ENCODE results near the gene CENPP. TPM values are rescaled to one million over a fixed set of nuclear protein-coding genes. Genes with fewer than 3 reads are reported as not detected.

The CENPP gene
- total RNA-seq, 2 experiments from 2014 or later: 21.8 to 23.5 TPM

- Mint-ChIP-seq H3K36me3 (peaks cover 1% of the 10 kb centered on the region), H3K27me3 (no peaks in the 10 kb centered on the region), H3K9me3 (no peaks in the 10 kb centered on the region), H3K4me3 (no peak overlapping the region), H3K4me1 (ENCODE audit: low read depth) (peaks cover 3% of the 10 kb centered on the region), H3K27ac (no peak overlapping the region)
- intact Hi-C loops (cut with micrococcal nuclease): loop anchor here (5.0 kb wide), 1 partner anchor 298 kb away; no protein-coding TSS in a partner anchor
- CTCF ChIA-PET: no interaction called here
- POLR2A ChIA-PET: no interaction called here
- no peak for DNase-seq
These were observed 109.5 kb downstream of the CENPP start for GRCh38 chr9:92435263-92435662.

- H3K27ac Mint-ChIP-seq: no peak overlapping the region
- intact Hi-C loops (cut with micrococcal nuclease): loop anchor here (5.0 kb wide), 1 partner anchor 302 kb away; no protein-coding TSS in a partner anchor
These were observed 113.3 kb downstream of the CENPP start for GRCh38 chr9:92438900-92439526.

GRCh38 chr9:92439921-92440750, 114.4 kb downstream of the CENPP start:
- ChIA-PET CTCF (interaction anchor here (1.0 kb wide), 1 partner anchor 302 kb away, joined by 3 read pairs; no protein-coding TSS in a partner anchor), POLR2A (no interaction called here)
- Mint-ChIP-seq H3K4me3 (no peak overlapping the region), H3K4me1 (ENCODE audit: low read depth) (peaks cover 12% of the 10 kb centered on the region), H3K9me3 (no peaks in the 10 kb centered on the region), H3K27me3 (no peaks in the 10 kb centered on the region), H3K36me3 (no peaks in the 10 kb centered on the region), H3K27ac (no peak overlapping the region)
- no peak for DNase-seq
- intact Hi-C loops (cut with micrococcal nuclease): loop anchor here (5.0 to 10.0 kb wide), 2 partner anchors 115 to 303 kb away; partner anchors contain the start of genes CENPP and NOL8

More at GRCh38 chr9:92438900-92439526, 113.3 kb downstream of the CENPP start:
- H3K4me1 Mint-ChIP-seq (ENCODE audit: low read depth): peaks cover 12% of the 10 kb centered on the region
- H3K9me3 Mint-ChIP-seq: no peaks in the 10 kb centered on the region
- no peak overlapping the region for H3K4me3 Mint-ChIP-seq
- no peaks in the 10 kb centered on the region for H3K27me3 Mint-ChIP-seq
- H3K36me3 Mint-ChIP-seq: no peaks in the 10 kb centered on the region
- no peak for DNase-seq
- ChIA-PET POLR2A (no interaction called here), CTCF (interaction anchor here (0.8 to 1.1 kb wide), 2 partner anchors 25 to 301 kb away, joined by 3 to 4 read pairs; no protein-coding TSS in a partner anchor)

- no peak for DNase-seq
- Mint-ChIP-seq H3K36me3 (no peaks in the 10 kb centered on the region), H3K27ac (no peak overlapping the region), H3K27me3 (no peaks in the 10 kb centered on the region), H3K9me3 (no peaks in the 10 kb centered on the region), H3K4me3 (no peak overlapping the region), H3K4me1 (ENCODE audit: low read depth) (peaks cover 12% of the 10 kb centered on the region)
- CTCF ChIA-PET: interaction anchor here (1.0 kb wide), 1 partner anchor 303 kb away, joined by 3 read pairs; no protein-coding TSS in a partner anchor
- intact Hi-C loops (cut with micrococcal nuclease): loop anchor here (10.0 kb wide), 1 partner anchor 116 kb away; the partner anchor contains the start of genes CENPP and NOL8
- POLR2A ChIA-PET: no interaction called here
These were observed 114.9 kb downstream of the CENPP start for GRCh38 chr9:92440751-92441046.

GRCh38 chr9:92444841-92445240, 119.1 kb downstream of the CENPP start:
- CTCF ChIA-PET: interaction anchor here (0.9 kb wide), 1 partner anchor 304 kb away, joined by 3 read pairs; no protein-coding TSS in a partner anchor
- intact Hi-C loops (cut with micrococcal nuclease): loop anchor here (10.0 kb wide), 1 partner anchor 120 kb away; the partner anchor contains the start of genes CENPP and NOL8
- H3K4me3 Mint-ChIP-seq: no peak overlapping the region
- H3K27me3 Mint-ChIP-seq: no peaks in the 10 kb centered on the region
- H3K36me3 Mint-ChIP-seq: no peaks in the 10 kb centered on the region
- POLR2A ChIA-PET: interaction anchor here (0.7 kb wide), 1 partner anchor 201 kb away, joined by 3 read pairs; no protein-coding TSS in a partner anchor
- no peaks in the 10 kb centered on the region for H3K9me3 Mint-ChIP-seq
- no peak for DNase-seq
- peaks cover 11% of the 10 kb centered on the region for H3K4me1 Mint-ChIP-seq (ENCODE audit: low read depth)
- H3K27ac Mint-ChIP-seq: no peak overlapping the region

GRCh38 chr9:92446536-92446935, 120.8 kb downstream of the CENPP start:
- CTCF ChIA-PET: interaction anchor here (1.1 kb wide), 1 partner anchor 306 kb away, joined by 4 read pairs; no protein-coding TSS in a partner anchor
- Mint-ChIP-seq H3K27me3 (no peaks in the 10 kb centered on the region), H3K4me3 (no peak overlapping the region), H3K4me1 (ENCODE audit: low read depth) (no peaks in the 10 kb centered on the region), H3K27ac (no peak overlapping the region), H3K36me3 (no peaks in the 10 kb centered on the region), H3K9me3 (peaks cover 3% of the 10 kb centered on the region)
- POLR2A ChIA-PET: no interaction called here
- no peak for DNase-seq
- intact Hi-C loops (cut with micrococcal nuclease): loop anchor here (10.0 kb wide), 1 partner anchor 122 kb away; the partner anchor contains the start of genes CENPP and NOL8

- intact Hi-C loops (cut with micrococcal nuclease): no loop called here
- no peaks in the 10 kb centered on the region for H3K36me3 Mint-ChIP-seq
- no peaks in the 10 kb centered on the region for H3K4me1 Mint-ChIP-seq (ENCODE audit: low read depth)
- no peak overlapping the region for H3K27ac Mint-ChIP-seq
- CTCF ChIA-PET: interaction anchor here (1.3 to 1.4 kb wide), 2 partner anchors 127 to 315 kb away, joined by 3 to 4 read pairs; no protein-coding TSS in a partner anchor
- DNase-seq: no peak
- H3K9me3 Mint-ChIP-seq: peaks cover 3% of the 10 kb centered on the region
- H3K27me3 Mint-ChIP-seq: no peaks in the 10 kb centered on the region
- POLR2A ChIA-PET: no interaction called here
- H3K4me3 Mint-ChIP-seq: no peak overlapping the region
These were observed 129.5 kb downstream of the CENPP start for GRCh38 chr9:92455217-92455616.

GRCh38 chr9:92457576-92457975, 131.8 kb downstream of the CENPP start:
- Mint-ChIP-seq H3K9me3 (no peaks in the 10 kb centered on the region), H3K27me3 (no peaks in the 10 kb centered on the region), H3K4me3 (no peak overlapping the region), H3K27ac (no peak overlapping the region), H3K4me1 (ENCODE audit: low read depth) (no peaks in the 10 kb centered on the region), H3K36me3 (no peaks in the 10 kb centered on the region)
- DNase-seq: no peak
- intact Hi-C loops (cut with micrococcal nuclease): no loop called here
- POLR2A ChIA-PET: no interaction called here
- CTCF ChIA-PET: no interaction called here

GRCh38 chr9:92463387-92463786, 137.6 kb downstream of the CENPP start:
- Mint-ChIP-seq H3K4me3 (no peak overlapping the region), H3K27me3 (no peaks in the 10 kb centered on the region)
- CTCF ChIA-PET: interaction anchor here (0.6 kb wide), 1 partner anchor 24 kb away, joined by 3 read pairs; no protein-coding TSS in a partner anchor

GRCh38 chr9:92463984-92464383, 138.2 kb downstream of the CENPP start:
- Mint-ChIP-seq H3K36me3 (no peaks in the 10 kb centered on the region), H3K27ac (no peak overlapping the region), H3K4me3 (no peak overlapping the region), H3K9me3 (no peaks in the 10 kb centered on the region), H3K4me1 (ENCODE audit: low read depth) (no peaks in the 10 kb centered on the region), H3K27me3 (no peaks in the 10 kb centered on the region)
- ChIA-PET POLR2A (no interaction called here), CTCF (interaction anchor here (0.6 kb wide), 1 partner anchor 25 kb away, joined by 3 read pairs; no protein-coding TSS in a partner anchor)
- no peak for DNase-seq
- intact Hi-C loops (cut with micrococcal nuclease): no loop called here

More at GRCh38 chr9:92463387-92463786, 137.6 kb downstream of the CENPP start:
- Mint-ChIP-seq H3K4me1 (ENCODE audit: low read depth) (no peaks in the 10 kb centered on the region), H3K27ac (no peak overlapping the region), H3K36me3 (no peaks in the 10 kb centered on the region), H3K9me3 (no peaks in the 10 kb centered on the region)
- POLR2A ChIA-PET: no interaction called here
- intact Hi-C loops (cut with micrococcal nuclease): no loop called here
- DNase-seq: no peak

GRCh38 chr9:92467041-92467440, 141.3 kb downstream of the CENPP start:
- ChIA-PET POLR2A (no interaction called here), CTCF (no interaction called here)
- Mint-ChIP-seq H3K27ac (no peak overlapping the region), H3K4me1 (ENCODE audit: low read depth) (no peaks in the 10 kb centered on the region), H3K4me3 (no peak overlapping the region), H3K36me3 (no peaks in the 10 kb centered on the region), H3K9me3 (no peaks in the 10 kb centered on the region), H3K27me3 (no peaks in the 10 kb centered on the region)
- DNase-seq: no peak
- intact Hi-C loops (cut with micrococcal nuclease): no loop called here

- Mint-ChIP-seq H3K4me1 (ENCODE audit: low read depth) (no peaks in the 10 kb centered on the region), H3K27ac (no peak overlapping the region), H3K36me3 (no peaks in the 10 kb centered on the region), H3K9me3 (no peaks in the 10 kb centered on the region), H3K27me3 (no peaks in the 10 kb centered on the region), H3K4me3 (no peak overlapping the region)
- CTCF ChIA-PET: no interaction called here
- POLR2A ChIA-PET: no interaction called here
- DNase-seq: no peak
- intact Hi-C loops (cut with micrococcal nuclease): no loop called here
These were observed 141.8 kb downstream of the CENPP start for GRCh38 chr9:92467511-92467910.

All from activated CD4-positive, alpha-beta memory T cell treated with anti-CD3 and anti-CD28 coated beads for 36 hours (primary cell).